GM23248 (cell line): ENCODE data around the gene GALM. TPM values are rescaled to one million over a fixed set of nuclear protein-coding genes. Genes with fewer than 3 reads are reported as not detected.

Experiments
- DNase-seq: peaks from one replicate; pipeline ENCODE4 v3.0.0-alpha.2; 2015
- H2AFZ ChIP-seq: fragments of 200-600 bp; sonication (generic); 2 replicates; pipeline ENCODE4 v1.6.1; 2016; ENCODE audit warnings: antibody characterized with exemption
- H3F3A ChIP-seq: fragments of 200-600 bp; sonication (generic); 2 replicates; pipeline ENCODE4 v1.6.1; 2016; ENCODE audit warnings: mild to moderate bottlenecking, antibody characterized with exemption, mixed run types; ENCODE audit not compliant: insufficient read depth
- H3K27ac ChIP-seq: fragments of 200-600 bp; sonication (generic); 2 replicates; pipeline ENCODE4 v1.5.1; 2016; ENCODE audit warnings: mild to moderate bottlenecking
- H3K27me3 ChIP-seq: fragments of 200-600 bp; sonication (generic); replicated peaks from 2 replicates; pipeline ENCODE4 v1.6.1; 2016; ENCODE audit warnings: mild to moderate bottlenecking; ENCODE audit not compliant: insufficient read depth
- H3K36me3 ChIP-seq: fragments of 200-600 bp; sonication (generic); 2 replicates; pipeline ENCODE4 v1.6.1; 2016; ENCODE audit warnings: low read depth, mild to moderate bottlenecking
- H3K4me1 ChIP-seq: fragments of 200-600 bp; sonication (generic); 2 replicates; pipeline ENCODE4 v1.6.1; 2016; ENCODE audit warnings: mild to moderate bottlenecking; ENCODE audit not compliant: insufficient read depth
- H3K4me2 ChIP-seq: fragments of 200-600 bp; sonication (generic); one replicate; pipeline ENCODE4 v1.6.1; 2016; ENCODE audit warnings: mild to moderate bottlenecking; ENCODE audit not compliant: unreplicated experiment
- H3K4me3 ChIP-seq: fragments of 200-600 bp; sonication (generic); 2 replicates; pipeline ENCODE4 v1.5.1; 2016; ENCODE audit warnings: mild to moderate bottlenecking
- H3K79me2 ChIP-seq: fragments of 200-600 bp; sonication (generic); 2 replicates; pipeline ENCODE4 v1.6.1; 2016; ENCODE audit warnings: mild to moderate bottlenecking; ENCODE audit not compliant: insufficient read depth
- H3K9ac ChIP-seq: fragments of 200-600 bp; sonication (generic); 2 replicates; pipeline ENCODE4 v1.6.1; 2016; ENCODE audit warnings: mild to moderate bottlenecking
- H3K9me2 ChIP-seq: fragments of 200-600 bp; sonication (generic); 2 replicates; pipeline ENCODE4 v1.6.1; 2016; ENCODE audit warnings: mixed run types, mild to moderate bottlenecking, moderate library complexity; ENCODE audit not compliant: insufficient read depth
- H3K9me3 ChIP-seq: fragments of 200-600 bp; sonication (generic); one replicate; pipeline ENCODE4 v1.6.1; 2017; ENCODE audit warnings: low read depth
- H4K20me1 ChIP-seq: fragments of 200-600 bp; sonication (generic); 2 replicates; pipeline ENCODE4 v1.6.0; 2016; ENCODE audit not compliant: insufficient read depth
- EZH2 ChIP-seq: fragments of 200-600 bp; sonication (generic); IDR thresholded peaks from 2 replicates; pipeline ENCODE4 v1.6.1; 2018; ENCODE audit warnings: antibody characterized with exemption, mild to moderate bottlenecking; ENCODE audit not compliant: insufficient read depth, poor library complexity, severe bottlenecking
- EZH2phosphoT487 ChIP-seq: fragments of 200-600 bp; sonication (generic); IDR thresholded peaks from 2 replicates; pipeline ENCODE4 v1.6.1; 2018; ENCODE audit warnings: antibody characterized with exemption, moderate library complexity, mild to moderate bottlenecking, low read depth; ENCODE audit not compliant: insufficient read depth
- WGBS, 2 experiments: methylation state at CpG; one replicate each; pipeline ENCODE4 v1.1.6; 2015 to 2017; ENCODE audit warnings: low lambda C conversion rate in 2 of 2, low coverage in 1 of 2; ENCODE audit errors: missing lambda C conversion rate in 2 of 2; 5-methylcytosine and 5-hydroxymethylcytosine counted together
- in situ Hi-C: fragments of 300-500 bp; cut with MboI; formaldehyde crosslinking; loops from 2 replicates; pipeline ENCODE4 v1.15.0; 2020
- polyA plus RNA-seq: library from polyadenylated mRNA; unstranded; fragments of >200 nt; fragmentation: Nextera tagmentation; extraction: Ambion mirVana; gene quantifications from 2 replicates; pipeline ENCODE4 v1.2.1, GENCODE V29; 2016
- total RNA-seq: library from RNA; depleted of rRNA; stranded (reverse); fragments of >200 nt; shearing (Covaris generic); gene quantifications from 2 replicates; pipeline ENCODE4 v1.2.3, GENCODE V29; 2014

The GALM gene
- total and polyA plus RNA-seq, 2 experiments from 2014 or later = 7.6 to 10.8 TPM

- H3K4me3 ChIP-seq = no peak overlapping the region; the same call in 1 of the 2 replicates
- no peaks in the 10 kb centered on the region for H3K79me2 ChIP-seq
- H3K4me2 ChIP-seq = peak overlapping the region; percentile 70
- H2AFZ ChIP-seq = no peak overlapping the region
- peaks cover 30% of the 10 kb centered on the region for H3K4me1 ChIP-seq
- DNase-seq = peak; percentile 95
- H3K36me3 ChIP-seq = no peaks in the 10 kb centered on the region
- in situ Hi-C loops = no loop called here
- no peaks in the 10 kb centered on the region for H3K9me3 ChIP-seq
- H3K9me2 ChIP-seq = no peaks in the 10 kb centered on the region
- no peaks in the 10 kb centered on the region for H3K27me3 ChIP-seq
- WGBS, 2 experiments = 66 to 67% methylated on average over 8 of the region's 8 CpGs
- peak overlapping the region; percentile 31; the same call in 1 of the 2 replicates for H3K9ac ChIP-seq
- H4K20me1 ChIP-seq = no peaks in the 10 kb centered on the region
- peaks cover 25% of the 10 kb centered on the region for H3F3A ChIP-seq
- TF ChIP-seq EZH2phosphoT487 (no peak), EZH2 (no peak)
- H3K27ac ChIP-seq = peak overlapping the region; percentile 71
Measured at GRCh38 chr2:38690499-38691420, 24.8 kb downstream of the GALM start.

GRCh38 chr2:38691994-38692393 is 26.1 kb downstream of the GALM start:
- TF ChIP-seq EZH2phosphoT487 (no peak), EZH2 (no peak)
- Histone ChIP-seq H3K4me1 (peaks cover 30% of the 10 kb centered on the region), H2AFZ (no peak overlapping the region), H3F3A (peaks cover 25% of the 10 kb centered on the region), H3K27me3 (no peaks in the 10 kb centered on the region), H3K4me2 (no peak overlapping the region), H4K20me1 (no peaks in the 10 kb centered on the region), H3K79me2 (no peaks in the 10 kb centered on the region), H3K9ac (no peak overlapping the region), H3K9me2 (no peaks in the 10 kb centered on the region), H3K9me3 (no peaks in the 10 kb centered on the region), H3K27ac (no peak overlapping the region), H3K4me3 (no peak overlapping the region), H3K36me3 (no peaks in the 10 kb centered on the region)
- no peak for DNase-seq
- in situ Hi-C loops = no loop called here
- WGBS, 2 experiments = 96 to 99% methylated on average over 2 of the region's 2 CpGs

GRCh38 chr2:38692636-38693318 is 26.9 kb downstream of the GALM start:
- in situ Hi-C loops = no loop called here
- H3K9me3 ChIP-seq = no peaks in the 10 kb centered on the region
- H3K9me2 ChIP-seq = no peaks in the 10 kb centered on the region
- no peak overlapping the region for H2AFZ ChIP-seq
- 94 to 96% methylated on average over 8 of the region's 8 CpGs for WGBS, 2 experiments
- H3K36me3 ChIP-seq = no peaks in the 10 kb centered on the region
- peaks cover 25% of the 10 kb centered on the region for H3F3A ChIP-seq
- H3K4me1 ChIP-seq = peaks cover 30% of the 10 kb centered on the region
- H3K9ac ChIP-seq = no peak overlapping the region
- no peak overlapping the region for H3K4me3 ChIP-seq
- no peak overlapping the region for H3K27ac ChIP-seq
- DNase-seq = no peak
- no peaks in the 10 kb centered on the region for H3K79me2 ChIP-seq
- no peak overlapping the region for H3K4me2 ChIP-seq
- no peaks in the 10 kb centered on the region for H3K27me3 ChIP-seq
- TF ChIP-seq EZH2 (no peak), EZH2phosphoT487 (no peak)
- no peaks in the 10 kb centered on the region for H4K20me1 ChIP-seq

GRCh38 chr2:38697116-38697840 is 31.4 kb downstream of the GALM start:
- H4K20me1 ChIP-seq = no peaks in the 10 kb centered on the region
- H3K36me3 ChIP-seq = no peaks in the 10 kb centered on the region
- peaks cover 19% of the 10 kb centered on the region for H3K4me1 ChIP-seq
- TF ChIP-seq EZH2phosphoT487 (no peak), EZH2 (no peak)
- no peaks in the 10 kb centered on the region for H3K9me2 ChIP-seq
- H3K79me2 ChIP-seq = no peaks in the 10 kb centered on the region
- no peak overlapping the region for H3K4me3 ChIP-seq
- no peaks in the 10 kb centered on the region for H3K9me3 ChIP-seq
- H2AFZ ChIP-seq = no peak overlapping the region
- no peak overlapping the region for H3K27ac ChIP-seq
- WGBS, 2 experiments = 91 to 92% methylated on average over 8 of the region's 8 CpGs
- no peaks in the 10 kb centered on the region for H3K27me3 ChIP-seq
- in situ Hi-C loops = no loop called here
- no peak overlapping the region for H3K9ac ChIP-seq
- DNase-seq = no peak
- no peak overlapping the region for H3K4me2 ChIP-seq
- H3F3A ChIP-seq = no peaks in the 10 kb centered on the region
